Neural cell (in vitro differentiated cells): ENCODE results near the gene ARHGAP30.

Experiments
- EP300 ChIP-seq: fragments of 450-650 bp; conservative IDR thresholded peaks from 2 replicates; pipeline ENCODE4 v1.6.1; 2014; ENCODE audit warnings: antibody characterized with exemption, mild to moderate bottlenecking, moderate library complexity; ENCODE audit not compliant: poor library complexity, severe bottlenecking
- EZH2 ChIP-seq: fragments of 200-600, 300-800 bp; shearing (Covaris generic), sonication (generic); IDR thresholded peaks from 2 replicates; pipeline ENCODE4 v1.6.1; 2014; ENCODE audit warnings: antibody characterized with exemption, low read length, borderline replicate concordance, mild to moderate bottlenecking; ENCODE audit not compliant: insufficient read depth, poor library complexity, severe bottlenecking
- MXI1 ChIP-seq: fragments of 450-650 bp; conservative IDR thresholded peaks from 2 replicates; pipeline ENCODE4 v1.6.1; 2014; ENCODE audit warnings: antibody characterized with exemption, mild to moderate bottlenecking; ENCODE audit not compliant: poor library complexity, severe bottlenecking
- POLR2AphosphoS5 ChIP-seq: IDR thresholded peaks from 2 replicates; pipeline ENCODE4 v1.6.1; 2012
- RAD21 ChIP-seq: fragments of 450-650 bp; conservative IDR thresholded peaks from 2 replicates; pipeline ENCODE4 v1.6.1; 2014; ENCODE audit warnings: antibody characterized with exemption, mild to moderate bottlenecking, moderate library complexity
- REST ChIP-seq: IDR thresholded peaks from 2 replicates; pipeline ENCODE4 v1.6.1; 2012; ENCODE audit warnings: borderline replicate concordance
- SMC3 ChIP-seq: fragments of 450-650 bp; conservative IDR thresholded peaks from 2 replicates; pipeline ENCODE4 v1.6.1; 2014; ENCODE audit warnings: antibody characterized with exemption, mild to moderate bottlenecking, moderate library complexity; ENCODE audit not compliant: poor library complexity
- TAF1 ChIP-seq: IDR thresholded peaks from 2 replicates; pipeline ENCODE4 v1.6.1; 2012; ENCODE audit warnings: low read depth
- TF ChIP-seq, protein P1 (sequence below): fragments of 450-650 bp; IDR thresholded peaks from 2 replicates; pipeline ENCODE4 v1.5.1; 2014; ENCODE audit warnings: antibody characterized with exemption, mild to moderate bottlenecking, moderate library complexity; ENCODE audit not compliant: poor library complexity, severe bottlenecking

GRCh38 chr1:161076410-161076809, 6.7 kb upstream of the ARHGAP30 start:
- TF ChIP-seq, protein P1, sequence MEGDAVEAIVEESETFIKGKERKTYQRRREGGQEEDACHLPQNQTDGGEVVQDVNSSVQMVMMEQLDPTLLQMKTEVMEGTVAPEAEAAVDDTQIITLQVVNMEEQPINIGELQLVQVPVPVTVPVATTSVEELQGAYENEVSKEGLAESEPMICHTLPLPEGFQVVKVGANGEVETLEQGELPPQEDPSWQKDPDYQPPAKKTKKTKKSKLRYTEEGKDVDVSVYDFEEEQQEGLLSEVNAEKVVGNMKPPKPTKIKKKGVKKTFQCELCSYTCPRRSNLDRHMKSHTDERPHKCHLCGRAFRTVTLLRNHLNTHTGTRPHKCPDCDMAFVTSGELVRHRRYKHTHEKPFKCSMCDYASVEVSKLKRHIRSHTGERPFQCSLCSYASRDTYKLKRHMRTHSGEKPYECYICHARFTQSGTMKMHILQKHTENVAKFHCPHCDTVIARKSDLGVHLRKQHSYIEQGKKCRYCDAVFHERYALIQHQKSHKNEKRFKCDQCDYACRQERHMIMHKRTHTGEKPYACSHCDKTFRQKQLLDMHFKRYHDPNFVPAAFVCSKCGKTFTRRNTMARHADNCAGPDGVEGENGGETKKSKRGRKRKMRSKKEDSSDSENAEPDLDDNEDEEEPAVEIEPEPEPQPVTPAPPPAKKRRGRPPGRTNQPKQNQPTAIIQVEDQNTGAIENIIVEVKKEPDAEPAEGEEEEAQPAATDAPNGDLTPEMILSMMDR, result no peak
- TF ChIP-seq EP300 (no peak), REST (no peak), POLR2AphosphoS5 (no peak), SMC3 (no peak), TAF1 (no peak), EZH2 (no peak), MXI1 (no peak), RAD21 (no peak)
